C4-2B (cell line): ENCODE measurements around the gene CDC42BPG.

Experiments
- ZFX ChIP-seq: fragments of 450-650 bp; IDR thresholded peaks from 2 replicates; pipeline ENCODE4 v1.6.1; 2017
- TF ChIP-seq, protein P1 (sequence below): fragments of 450-650 bp; conservative IDR thresholded peaks from 2 replicates; pipeline ENCODE4 v1.5.1; 2017; ENCODE audit warnings: mild to moderate bottlenecking

DNA sequence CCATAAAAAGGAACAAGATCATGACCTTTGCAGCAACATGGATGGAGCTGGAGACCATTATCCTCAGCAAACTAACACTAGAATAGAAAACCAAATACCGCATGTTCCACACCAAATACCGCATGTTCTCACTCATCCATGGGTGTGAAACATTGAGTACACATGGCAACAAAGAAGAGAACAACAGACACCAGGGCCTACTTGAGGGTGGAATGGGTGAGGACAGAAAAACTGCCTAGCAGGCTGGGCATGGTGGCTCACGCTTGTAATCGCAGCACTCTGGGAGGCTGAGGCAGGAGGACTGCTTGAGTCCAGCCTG, 21.7 kb upstream of the CDC42BPG start:
- TF ChIP-seq, protein P1, sequence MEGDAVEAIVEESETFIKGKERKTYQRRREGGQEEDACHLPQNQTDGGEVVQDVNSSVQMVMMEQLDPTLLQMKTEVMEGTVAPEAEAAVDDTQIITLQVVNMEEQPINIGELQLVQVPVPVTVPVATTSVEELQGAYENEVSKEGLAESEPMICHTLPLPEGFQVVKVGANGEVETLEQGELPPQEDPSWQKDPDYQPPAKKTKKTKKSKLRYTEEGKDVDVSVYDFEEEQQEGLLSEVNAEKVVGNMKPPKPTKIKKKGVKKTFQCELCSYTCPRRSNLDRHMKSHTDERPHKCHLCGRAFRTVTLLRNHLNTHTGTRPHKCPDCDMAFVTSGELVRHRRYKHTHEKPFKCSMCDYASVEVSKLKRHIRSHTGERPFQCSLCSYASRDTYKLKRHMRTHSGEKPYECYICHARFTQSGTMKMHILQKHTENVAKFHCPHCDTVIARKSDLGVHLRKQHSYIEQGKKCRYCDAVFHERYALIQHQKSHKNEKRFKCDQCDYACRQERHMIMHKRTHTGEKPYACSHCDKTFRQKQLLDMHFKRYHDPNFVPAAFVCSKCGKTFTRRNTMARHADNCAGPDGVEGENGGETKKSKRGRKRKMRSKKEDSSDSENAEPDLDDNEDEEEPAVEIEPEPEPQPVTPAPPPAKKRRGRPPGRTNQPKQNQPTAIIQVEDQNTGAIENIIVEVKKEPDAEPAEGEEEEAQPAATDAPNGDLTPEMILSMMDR, result no peak
- TF ChIP-seq ZFX, result no peak
